OCI-LY7 (cell line): ENCODE results near the gene MARCHF7. TPM values are rescaled to one million over a fixed set of nuclear protein-coding genes. Genes with fewer than 3 reads are reported as not detected.

Experiments
- BruUV-seq: library from RNA; stranded (reverse); fragments of 400-500 nt; replicated peaks from 2 replicates; lab custom pipeline; 2021; lab: Mats Ljungman, UMichigan
- CTCF ChIA-PET: fragments of 300-600 bp; sonication (Branson Sonifier 250); formaldehyde crosslinking; loops from one replicate; lab custom pipeline; 2022; ENCODE audit warnings: antibody characterized with exemption; ENCODE audit not compliant: unreplicated experiment; lab: Charles Lee
- POLR2A ChIA-PET: fragments of 300-600 bp; sonication (Branson Sonifier 250); formaldehyde crosslinking; loops from one replicate; lab custom pipeline; 2022; ENCODE audit warnings: antibody characterized with exemption; lab: Charles Lee
- DNase-seq: peaks from one replicate; pipeline ENCODE4 v3.0.0-alpha.2; 2015; ENCODE audit warnings: low spot score
- H2AFZ ChIP-seq: fragments of 200-600 bp; sonication (generic), shearing (Covaris generic); 2 replicates; pipeline ENCODE4 v1.6.1; 2014; ENCODE audit warnings: mild to moderate bottlenecking, antibody characterized with exemption, low read length, moderate library complexity
- H3K27ac ChIP-seq: fragments of 200-600 bp; sonication (generic); 2 replicates; pipeline ENCODE4 v1.5.1; 2014; ENCODE audit warnings: mixed run types, low read depth, mild to moderate bottlenecking, moderate library complexity, low read length, inconsistent platforms; ENCODE audit not compliant: poor library complexity, severe bottlenecking
- H3K36me3 ChIP-seq: fragments of 200-600 bp; sonication (generic); 2 replicates; pipeline ENCODE4 v1.6.1; 2014; ENCODE audit warnings: mild to moderate bottlenecking, antibody characterized with exemption, low read length, moderate library complexity, mixed read lengths; ENCODE audit not compliant: insufficient read depth
- H3K4me1 ChIP-seq: fragments of 200-600 bp; sonication (generic); 2 replicates; pipeline ENCODE4 v1.5.1; 2014; ENCODE audit warnings: mild to moderate bottlenecking, low read length; ENCODE audit not compliant: insufficient read depth, poor library complexity, severe bottlenecking
- H3K4me2 ChIP-seq: fragments of 200-600 bp; sonication (generic); 2 replicates; pipeline ENCODE4 v1.6.1; 2014; ENCODE audit warnings: mild to moderate bottlenecking, low read length
- H3K4me3 ChIP-seq: fragments of 200-600 bp; sonication (generic); 2 replicates; pipeline ENCODE4 v1.5.1; 2014; ENCODE audit warnings: mild to moderate bottlenecking, low read depth, low read length; ENCODE audit not compliant: poor library complexity, severe bottlenecking
- H3K79me2 ChIP-seq: fragments of 200-600 bp; sonication (generic); 2 replicates; pipeline ENCODE4 v1.6.1; 2016; ENCODE audit warnings: low read depth, mild to moderate bottlenecking, low read length, moderate library complexity, mixed read lengths; ENCODE audit not compliant: insufficient read depth
- H3K9me2 ChIP-seq: fragments of 200-600 bp; sonication (generic); 2 replicates; pipeline ENCODE4 v1.6.1; 2016; ENCODE audit warnings: mild to moderate bottlenecking, low read length, mixed read lengths; ENCODE audit not compliant: insufficient read depth
- H3K9me3 ChIP-seq: fragments of 200-600 bp; sonication (generic); 2 replicates; pipeline ENCODE4 v1.6.1; 2014; ENCODE audit warnings: mild to moderate bottlenecking, mixed run types, low read length, mixed read lengths
- H4K20me1 ChIP-seq: fragments of 200-600 bp; sonication (generic); 2 replicates; pipeline ENCODE4 v1.6.1; 2014; ENCODE audit warnings: mild to moderate bottlenecking, antibody characterized with exemption, low read length, moderate library complexity, mixed read lengths; ENCODE audit not compliant: insufficient read depth
- CTCF ChIP-seq: fragments of 200-600 bp; sonication (generic); conservative IDR thresholded peaks from 2 replicates; pipeline ENCODE4 v1.5.1; 2014; ENCODE audit warnings: mild to moderate bottlenecking, antibody characterized with exemption, low read length, moderate library complexity, mixed read lengths
- EZH2phosphoT487 ChIP-seq: fragments of 200-600 bp; sonication (generic); IDR thresholded peaks from 2 replicates; pipeline ENCODE4 v1.6.1; 2018; ENCODE audit warnings: low read depth, borderline replicate concordance, mild to moderate bottlenecking, mixed run types, antibody characterized with exemption, low read length, moderate library complexity, mixed read lengths
- intact Hi-C: fragments of 100-400 bp; cut with micrococcal nuclease; formaldehyde crosslinking; loops from one replicate; pipeline ENCODE4 v1.10.0; 2022; ENCODE audit not compliant: unreplicated experiment
- total RNA-seq, 2 experiments: library from RNA; depleted of rRNA in 1 of 2; stranded (reverse); fragments of >200 nt in 1 of 2; shearing (Covaris generic) in 1 of 2; gene quantifications; 2 replicates each; pipeline ENCODE4 v1.2.3, GENCODE V29; 2014 to 2022

MARCHF7 gene
- total RNA-seq, 2 experiments from 2014 or later = 48.8 to 69.6 TPM

- no peak for DNase-seq
- Histone ChIP-seq H3K27ac (no peak overlapping the region), H3K9me2 (no peaks in the 10 kb centered on the region), H3K79me2 (peaks cover 30% of the 10 kb centered on the region; the same call in 1 of the 2 replicates), H3K9me3 (no peaks in the 10 kb centered on the region), H3K4me2 (no peak overlapping the region), H2AFZ (no peak overlapping the region), H3K4me3 (no peak overlapping the region), H4K20me1 (peaks cover 11% of the 10 kb centered on the region), H3K4me1 (no peaks in the 10 kb centered on the region), H3K36me3 (peaks cover 99% of the 10 kb centered on the region)
- ChIA-PET CTCF (no interaction called here), POLR2A (interaction anchor here (0.6 to 2.1 kb wide), 8 partner anchors 8 to 1285 kb away, joined by 3 to 12 read pairs (median 4); no protein-coding TSS in a partner anchor)
- intact Hi-C loops = no loop called here
- no peak for TF ChIP-seq CTCF
- no peak for TF ChIP-seq EZH2phosphoT487
- BruUV-seq = TSS peak; percentile 3
These were observed 49.8 kb downstream of the MARCHF7 start for GRCh38 chr2:159762075-159762474.

Other genes starting within 250 kb of the MARCHF7 start
- gene BAZ2B, start 96.0 kb upstream of the MARCHF7 start, total RNA-seq (2014; rRNA removed; shearing (Covaris generic)) = 3.7 and 10.8 TPM in 2 replicates
- 11.8 and 16.2 TPM in 2 replicates for gene BAZ2B, start 96.0 kb upstream of the MARCHF7 start, total RNA-seq (2022)
- gene CD302, start 85.7 kb downstream of the MARCHF7 start, total RNA-seq (2014; rRNA removed; shearing (Covaris generic)) = not detected in 2 replicates
- not detected in 2 replicates for gene CD302, start 85.7 kb downstream of the MARCHF7 start, total RNA-seq (2022)
- gene LY75, start 192.2 kb downstream of the MARCHF7 start, total RNA-seq (2014; rRNA removed; shearing (Covaris generic)) = not detected in 2 replicates
- gene LY75, start 192.2 kb downstream of the MARCHF7 start, total RNA-seq (2022) = not detected in 2 replicates